ENCODE measurements around the gene EEF2K.
"Not testable (repeated sequence)": the region's sequence is repeated elsewhere in the genome, so short reads cannot be mapped to it uniquely, and the experiment has no call there.

Gene EEF2K

GRCh38 chr16:22297871-22298733 lies 92.0 kb downstream of the EEF2K start:
- no peak for TF ChIP-seq CTCF (IDR thresholded peaks at IDR 0.05; ENCODE audit: extremely low read depth, missing control alignments)
- DNase-seq (ENCODE audit: low spot score) = peak; percentile 77

- TF ChIP-seq CTCF (IDR thresholded peaks at IDR 0.05; ENCODE audit: extremely low read depth, missing control alignments) = no peak
- DNase-seq (ENCODE audit: low spot score) = no peak
Measured at GRCh38 chr16:22299036-22299435, 93.0 kb downstream of the EEF2K start.

GRCh38 chr16:22300427-22301071 lies 94.5 kb downstream of the EEF2K start:
- TF ChIP-seq CTCF (IDR thresholded peaks at IDR 0.05; ENCODE audit: extremely low read depth, missing control alignments) = peak; percentile 27
- DNase-seq (ENCODE audit: low spot score) = peak; percentile 59

GRCh38 chr16:22301423-22301822 lies 95.3 kb downstream of the EEF2K start:
- DNase-seq (ENCODE audit: low spot score) = not testable (repeated sequence)

- no peak for TF ChIP-seq CTCF (IDR thresholded peaks at IDR 0.05; ENCODE audit: extremely low read depth, missing control alignments)
- DNase-seq (ENCODE audit: low spot score) = no peak
Measured at GRCh38 chr16:22302776-22303363, 96.8 kb downstream of the EEF2K start.

- no peak for TF ChIP-seq CTCF (IDR thresholded peaks at IDR 0.05; ENCODE audit: extremely low read depth, missing control alignments)
- no peak for DNase-seq (ENCODE audit: low spot score)
Measured at GRCh38 chr16:22304411-22304810, 98.3 kb downstream of the EEF2K start.

GRCh38 chr16:22306788-22307187 lies 100.7 kb downstream of the EEF2K start:
- no peak for TF ChIP-seq CTCF (IDR thresholded peaks at IDR 0.05; ENCODE audit: extremely low read depth, missing control alignments)
- no peak for DNase-seq (ENCODE audit: low spot score)

All from GM20000 (cell line).